Prostate gland (tissue), 2 donors: Measurements from ENCODE around the gene CLASP1.

Experiments
- POLR2A ChIP-seq: fragments of 450-650 bp; IDR thresholded peaks from one replicate; pipeline ENCODE4 v1.6.1; 2016; ENCODE audit warnings: antibody characterized with exemption, mild to moderate bottlenecking
- TF ChIP-seq, protein P1 (sequence below), 4 experiments: fragments of 200-600 bp in 2 of 4; fragments of 450-650 bp in 2 of 4; sonication (generic) in 2 of 4; IDR thresholded peaks; 1 replicate in 3 of 4; 2 replicates in 1 of 4; pipeline ENCODE4 v1.5.1; 2016 to 2019; ENCODE audit warnings: antibody characterized with exemption in 4 of 4, mild to moderate bottlenecking in 2 of 4, moderate library complexity in 2 of 4

DNA sequence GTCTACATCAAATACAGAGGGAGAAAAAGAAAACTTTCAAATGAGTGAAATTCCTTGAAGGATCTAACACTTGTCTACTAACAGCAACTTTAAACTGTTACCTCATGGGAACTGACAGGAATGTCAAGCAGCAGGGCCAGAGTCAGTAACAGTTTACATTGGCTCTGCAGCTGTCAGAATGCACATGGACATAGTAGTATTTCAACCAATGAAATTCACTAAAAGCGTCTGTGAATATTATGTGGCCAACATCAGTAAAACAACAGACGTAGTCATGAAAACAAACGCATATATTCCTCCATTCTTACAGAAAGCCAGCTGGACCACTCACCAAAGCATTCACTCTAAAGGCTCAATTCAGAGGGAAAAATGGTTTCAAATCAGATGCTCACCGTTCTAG, 197.9 kb downstream of the CLASP1 start:
- TF ChIP-seq, protein P1, sequence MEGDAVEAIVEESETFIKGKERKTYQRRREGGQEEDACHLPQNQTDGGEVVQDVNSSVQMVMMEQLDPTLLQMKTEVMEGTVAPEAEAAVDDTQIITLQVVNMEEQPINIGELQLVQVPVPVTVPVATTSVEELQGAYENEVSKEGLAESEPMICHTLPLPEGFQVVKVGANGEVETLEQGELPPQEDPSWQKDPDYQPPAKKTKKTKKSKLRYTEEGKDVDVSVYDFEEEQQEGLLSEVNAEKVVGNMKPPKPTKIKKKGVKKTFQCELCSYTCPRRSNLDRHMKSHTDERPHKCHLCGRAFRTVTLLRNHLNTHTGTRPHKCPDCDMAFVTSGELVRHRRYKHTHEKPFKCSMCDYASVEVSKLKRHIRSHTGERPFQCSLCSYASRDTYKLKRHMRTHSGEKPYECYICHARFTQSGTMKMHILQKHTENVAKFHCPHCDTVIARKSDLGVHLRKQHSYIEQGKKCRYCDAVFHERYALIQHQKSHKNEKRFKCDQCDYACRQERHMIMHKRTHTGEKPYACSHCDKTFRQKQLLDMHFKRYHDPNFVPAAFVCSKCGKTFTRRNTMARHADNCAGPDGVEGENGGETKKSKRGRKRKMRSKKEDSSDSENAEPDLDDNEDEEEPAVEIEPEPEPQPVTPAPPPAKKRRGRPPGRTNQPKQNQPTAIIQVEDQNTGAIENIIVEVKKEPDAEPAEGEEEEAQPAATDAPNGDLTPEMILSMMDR (IDR thresholded peaks at IDR 0.05): no peak
- TF ChIP-seq POLR2A: no peak
